ENCODE results near the gene PEX26. TPM values are rescaled to one million over a fixed set of nuclear protein-coding genes. Genes with fewer than 3 reads are reported as not detected.

Gene PEX26
- total RNA-seq, 1 donor = 21.6 TPM

GRCh38 chr22:18113680-18114394, 36.0 kb downstream of the PEX26 start:
- no peak overlapping the region for H3K4me3 ChIP-seq (ENCODE audit: low read depth, low read length)
- TF ChIP-seq CTCF (IDR thresholded peaks at IDR 0.05; ENCODE audit: insufficient read depth, low read depth, low read length) = no peak

DNA sequence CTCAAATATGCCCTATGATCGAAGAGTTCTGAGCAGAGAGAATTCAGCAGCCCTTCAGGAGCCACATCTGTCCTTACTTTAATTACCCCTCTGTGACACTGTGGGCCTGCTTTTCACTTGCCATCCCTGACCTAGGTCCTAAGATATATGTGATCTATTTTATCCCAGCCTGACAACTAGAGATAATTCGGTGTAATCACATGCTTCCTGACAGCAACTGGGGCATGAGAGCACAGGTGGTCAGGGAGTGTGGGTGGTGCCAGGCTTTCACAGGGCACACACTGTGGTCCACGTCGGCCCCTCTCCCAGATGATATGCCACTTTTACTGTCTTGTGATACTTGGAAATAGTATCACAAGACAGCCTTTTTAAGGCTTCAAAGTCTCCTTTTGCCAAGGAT, 36.7 kb downstream of the PEX26 start:
- TF ChIP-seq CTCF (IDR thresholded peaks at IDR 0.05; ENCODE audit: insufficient read depth, low read depth, low read length) = no peak
- no peak for DNase-seq (ENCODE audit: low read depth)

More at GRCh38 chr22:18113680-18114394, 36.0 kb downstream of the PEX26 start:
- no peak for DNase-seq (ENCODE audit: low read depth)

DNA sequence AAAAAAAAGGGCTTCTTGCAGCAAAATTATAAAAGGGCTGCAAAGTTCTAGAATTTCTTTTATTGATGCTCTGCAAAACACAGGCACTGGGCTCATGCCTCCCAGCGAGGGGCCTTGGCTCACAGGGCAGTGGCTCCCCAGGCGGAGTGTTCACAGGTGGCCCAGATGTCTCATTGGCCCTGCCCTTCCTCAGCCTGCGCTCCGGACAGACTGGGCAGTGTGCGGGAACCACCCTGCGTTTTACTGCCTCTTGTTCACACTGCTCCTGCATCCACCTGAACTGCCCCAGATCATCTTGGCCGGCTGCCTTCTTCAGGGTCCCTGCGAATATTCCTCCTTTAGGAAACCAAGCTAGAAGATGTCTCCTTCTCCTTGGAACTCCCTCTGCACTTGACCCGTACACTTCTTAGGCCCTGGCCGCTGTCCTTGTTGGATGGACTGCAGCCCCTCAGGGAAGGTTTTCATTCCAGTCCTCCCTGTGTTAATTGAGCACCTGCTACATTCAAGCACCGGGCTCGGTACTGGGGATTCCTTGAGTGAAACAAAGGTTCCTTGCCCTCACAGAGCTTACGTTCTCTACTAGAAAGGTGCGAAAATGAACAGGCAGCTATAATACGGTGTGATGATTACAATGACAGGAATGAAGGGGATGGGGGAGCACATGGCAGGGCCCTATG, 37.3 kb downstream of the PEX26 start:
- TF ChIP-seq CTCF (IDR thresholded peaks at IDR 0.05; ENCODE audit: insufficient read depth, low read depth, low read length) = no peak
- no peak overlapping the region for H3K4me3 ChIP-seq (ENCODE audit: low read depth, low read length)
- DNase-seq (ENCODE audit: low read depth) = no peak

More for the DNA sequence above, 36.7 kb downstream of the PEX26 start:
- no peak overlapping the region for H3K4me3 ChIP-seq (ENCODE audit: low read depth, low read length)

DNA sequence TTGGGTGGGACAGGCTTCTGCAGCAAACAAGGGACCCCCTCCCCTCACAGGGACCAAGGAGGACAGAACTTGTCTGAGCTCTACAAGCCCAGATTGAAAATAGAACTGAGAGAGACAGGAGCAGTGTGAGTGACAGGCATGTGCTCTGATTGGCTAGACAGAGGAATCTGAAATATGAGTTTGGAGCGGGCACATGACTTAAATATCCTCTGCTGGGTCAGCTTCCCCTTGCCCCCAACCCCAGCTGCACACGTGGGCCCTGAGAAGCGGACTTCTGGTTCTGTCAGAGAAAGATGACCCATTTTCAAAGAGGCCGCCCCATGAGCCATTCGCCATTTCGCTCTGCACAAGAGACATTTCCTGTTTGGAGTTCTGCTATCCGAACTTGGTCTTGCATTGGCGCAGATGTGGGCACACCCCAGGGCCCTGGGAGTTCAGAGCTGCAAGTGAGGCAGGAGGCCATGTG, 38.1 kb downstream of the PEX26 start:
- H3K4me3 ChIP-seq (ENCODE audit: low read depth, low read length) = no peak overlapping the region
- TF ChIP-seq CTCF (IDR thresholded peaks at IDR 0.05; ENCODE audit: insufficient read depth, low read depth, low read length) = no peak
- DNase-seq (ENCODE audit: low read depth) = no peak

DNA sequence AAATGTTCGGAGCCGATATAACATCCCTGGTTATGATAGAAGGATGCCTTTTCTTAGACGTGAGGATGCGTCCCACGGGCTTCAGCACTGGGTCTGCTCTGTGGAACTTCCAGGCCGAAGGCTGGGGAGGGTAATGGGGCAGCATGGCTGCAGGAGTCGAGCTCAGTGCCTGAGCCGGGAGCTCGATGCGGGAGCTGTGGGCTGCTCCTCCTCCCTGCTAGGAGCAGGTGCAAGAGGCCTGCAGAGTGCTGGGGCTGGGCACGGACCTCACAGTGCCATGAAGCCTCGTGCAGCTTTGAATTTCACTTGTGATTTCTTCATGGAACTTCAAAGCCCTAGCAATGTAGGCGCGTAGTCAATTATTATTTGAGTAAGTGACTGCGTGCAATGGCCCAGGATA, 38.8 kb downstream of the PEX26 start:
- no peak for TF ChIP-seq CTCF (IDR thresholded peaks at IDR 0.05; ENCODE audit: insufficient read depth, low read depth, low read length)
- no peak overlapping the region for H3K4me3 ChIP-seq (ENCODE audit: low read depth, low read length)
- DNase-seq (ENCODE audit: low read depth) = no peak

- TF ChIP-seq CTCF (IDR thresholded peaks at IDR 0.05; ENCODE audit: insufficient read depth, low read depth, low read length) = no peak
- DNase-seq (ENCODE audit: low read depth) = no peak
- H3K4me3 ChIP-seq (ENCODE audit: low read depth, low read length) = no peak overlapping the region
Measured at GRCh38 chr22:18118345-18118915, 40.6 kb downstream of the PEX26 start.
